HG02610 (cell line): ENCODE measurements around the gene ZNF429.
"Not testable (repeated sequence)": the region's sequence is repeated elsewhere in the genome, so short reads cannot be mapped to it uniquely, and the experiment has no call there.

ENCODE experiments used
- ATAC-seq: cut with Tn5 transposase; IDR thresholded peaks from one replicate; pipeline ENCODE4 v1.9.1; 2021; ENCODE audit warnings: mild to moderate bottlenecking, moderate library complexity; ENCODE audit not compliant: unreplicated experiment

ZNF429 gene

DNA sequence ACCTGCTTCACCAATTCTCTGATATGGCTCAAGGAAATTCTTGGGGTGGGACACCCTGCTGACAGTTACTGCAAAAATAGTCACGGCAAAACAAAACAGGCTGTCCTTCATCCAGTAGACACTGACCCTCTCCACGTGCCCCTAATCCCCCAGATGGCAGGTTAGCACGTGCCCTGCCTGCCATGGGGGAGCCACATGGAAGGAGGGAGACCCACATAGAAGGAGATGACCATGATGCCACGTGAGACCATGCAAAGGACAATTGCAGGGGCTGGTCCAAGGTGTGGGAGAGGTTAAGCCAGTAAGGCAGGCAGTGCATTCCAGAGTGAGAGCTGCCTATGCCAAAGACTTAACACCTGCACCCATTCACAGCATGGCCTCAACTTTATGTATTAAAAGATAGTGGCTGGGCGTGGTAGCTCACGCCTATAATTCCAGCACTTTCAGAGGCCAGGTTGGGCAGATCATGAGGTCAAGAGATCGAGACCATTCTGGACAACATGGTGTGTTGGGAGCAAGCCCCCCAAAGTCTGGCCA lies 82.7 kb downstream of the ZNF429 start:
- ATAC-seq = no peak

DNA sequence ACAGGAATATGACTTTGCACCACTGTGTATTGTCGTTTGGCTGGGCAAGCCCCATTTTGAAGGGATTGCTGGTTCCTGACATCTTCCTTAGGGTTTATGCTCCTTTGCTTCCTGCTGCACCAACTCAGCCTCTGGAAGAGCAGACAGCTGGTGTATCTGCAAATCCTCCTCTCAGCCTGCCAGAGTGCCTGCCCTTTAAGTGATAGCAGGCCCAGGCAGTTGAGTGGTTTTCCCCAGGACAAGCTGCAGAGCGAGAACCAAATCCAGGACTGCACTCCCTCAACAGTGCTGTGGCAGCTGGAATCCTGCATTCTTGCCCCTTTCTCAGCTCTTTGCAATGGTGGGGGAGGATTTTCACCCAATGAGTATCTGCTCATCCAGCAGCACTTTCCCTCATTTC lies 85.5 kb downstream of the ZNF429 start:
- no peak for ATAC-seq

DNA sequence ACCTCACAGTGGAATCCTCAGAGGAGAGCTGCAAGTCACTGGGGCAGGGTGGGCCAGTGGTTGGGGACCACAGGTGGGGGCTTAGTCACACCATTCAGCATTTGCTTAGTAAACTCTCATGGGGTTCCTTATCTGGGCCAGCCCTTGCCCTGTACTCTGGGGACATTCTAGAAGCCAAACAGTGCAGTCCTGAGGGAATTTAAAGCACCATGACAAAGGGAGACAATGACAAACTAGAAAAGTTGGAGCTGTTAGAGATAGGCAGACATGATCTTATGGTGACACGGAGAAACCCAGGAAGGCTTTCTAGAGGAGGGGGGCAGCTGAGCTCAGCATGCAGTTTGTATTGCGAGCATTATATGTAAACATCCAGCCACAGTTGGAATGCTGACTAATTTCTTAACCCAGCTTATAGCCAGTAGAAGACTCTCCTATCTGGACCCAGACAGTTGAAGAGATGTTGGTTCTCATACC lies 87.6 kb downstream of the ZNF429 start:
- no peak for ATAC-seq

DNA sequence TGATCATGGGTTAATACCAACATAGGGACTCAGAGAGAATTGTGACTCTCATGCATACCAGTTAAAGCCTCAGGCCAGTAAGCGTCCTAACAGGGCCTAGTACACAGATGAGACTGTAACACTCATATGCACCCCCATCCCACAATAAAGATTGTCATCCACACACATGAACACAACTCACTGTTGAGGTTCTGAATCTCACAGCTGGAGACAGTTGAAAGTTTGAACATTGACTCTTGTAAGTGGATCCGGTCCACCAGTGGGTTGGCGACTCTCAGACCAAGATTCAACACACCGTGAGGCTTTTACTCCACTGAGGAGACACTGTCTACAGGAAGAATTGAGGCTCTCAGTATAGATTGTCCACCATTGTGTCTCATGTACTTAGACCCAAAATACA lies 88.1 kb downstream of the ZNF429 start:
- no peak for ATAC-seq

DNA sequence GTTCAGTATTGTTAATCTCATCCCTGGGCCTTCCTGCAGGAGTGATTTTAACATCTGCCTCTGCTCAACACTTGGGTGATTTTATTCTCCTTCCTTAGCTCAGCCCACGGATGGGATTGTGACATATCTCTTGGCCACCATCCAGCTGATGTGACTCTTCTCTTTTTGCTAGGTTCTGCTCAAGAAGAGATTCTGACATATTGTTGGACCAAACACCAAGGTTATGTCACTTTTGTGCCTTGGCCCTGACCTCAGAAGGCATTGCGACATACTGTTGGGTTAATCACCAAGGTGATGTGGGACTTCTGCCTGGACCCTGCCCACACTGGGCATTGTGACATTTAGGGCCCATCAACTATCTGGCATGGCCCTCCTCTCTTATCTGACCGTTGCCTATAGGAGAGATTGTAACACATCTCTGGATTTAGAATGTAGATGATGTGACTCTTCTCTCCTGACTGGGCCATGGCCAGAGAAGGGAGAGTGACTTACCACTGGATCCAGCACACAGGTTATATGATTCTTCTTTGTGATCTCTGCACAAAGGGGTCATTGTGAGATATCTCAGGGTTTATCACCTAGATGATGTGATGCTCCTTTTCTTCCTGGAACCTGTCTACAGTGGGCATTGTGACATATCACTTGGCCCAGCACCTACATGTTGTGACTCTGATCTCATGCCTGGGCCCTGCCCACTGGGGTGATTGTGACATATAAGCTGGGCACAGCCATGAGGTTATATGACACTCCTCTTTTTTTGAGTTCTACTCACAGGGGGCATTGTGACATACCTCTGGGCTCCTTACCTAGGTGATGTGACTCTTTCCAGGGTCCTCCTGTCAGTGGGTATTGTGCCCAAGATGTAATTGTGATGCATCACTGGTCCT lies 88.8 kb downstream of the ZNF429 start:
- no peak for ATAC-seq

DNA sequence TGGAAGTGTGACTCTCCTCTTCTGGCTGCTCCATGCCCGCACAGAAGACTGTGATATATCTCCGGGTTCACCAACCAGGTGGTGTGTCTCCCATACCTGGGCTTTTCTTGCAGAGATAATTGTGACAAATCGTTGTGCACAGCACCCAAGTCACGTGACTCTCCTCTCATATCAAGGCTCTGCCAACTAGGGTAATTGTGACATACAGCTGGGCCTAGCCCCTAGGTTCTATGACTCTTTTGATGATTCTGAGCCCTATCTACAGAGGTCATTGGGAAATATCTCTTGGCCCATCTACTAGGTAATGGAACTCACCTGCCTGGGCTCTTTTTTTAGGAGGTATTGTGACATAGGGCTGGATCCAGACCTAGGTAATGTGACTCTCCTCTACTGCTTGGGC lies 89.8 kb downstream of the ZNF429 start:
- ATAC-seq = no peak

DNA sequence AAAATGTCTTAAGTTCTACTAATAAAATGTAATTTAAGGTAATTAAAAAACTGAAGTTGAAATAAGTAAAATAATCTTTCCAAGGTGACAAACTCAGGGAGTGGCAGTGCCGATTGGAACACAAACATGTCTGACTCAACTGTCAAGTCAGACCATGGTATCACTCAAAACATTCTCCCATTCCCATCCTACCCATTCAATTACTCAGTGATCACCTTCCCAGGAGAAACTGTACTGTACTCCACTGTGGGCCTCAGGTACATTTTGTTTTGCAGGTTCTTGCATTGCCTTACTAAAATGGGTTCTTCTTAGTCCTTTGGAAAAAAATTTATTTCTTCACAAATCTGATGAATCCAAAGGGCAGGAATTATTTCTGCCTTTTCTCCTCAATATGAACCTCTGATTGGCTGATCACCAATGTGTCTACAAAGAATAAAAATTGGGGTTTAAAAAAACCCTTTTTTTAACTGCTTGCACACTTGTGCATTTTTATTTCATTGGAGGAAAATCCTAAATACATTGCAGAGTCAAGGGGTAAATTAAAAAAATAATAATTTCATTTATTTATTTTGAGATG lies 96.8 kb downstream of the ZNF429 start:
- no peak for ATAC-seq

DNA sequence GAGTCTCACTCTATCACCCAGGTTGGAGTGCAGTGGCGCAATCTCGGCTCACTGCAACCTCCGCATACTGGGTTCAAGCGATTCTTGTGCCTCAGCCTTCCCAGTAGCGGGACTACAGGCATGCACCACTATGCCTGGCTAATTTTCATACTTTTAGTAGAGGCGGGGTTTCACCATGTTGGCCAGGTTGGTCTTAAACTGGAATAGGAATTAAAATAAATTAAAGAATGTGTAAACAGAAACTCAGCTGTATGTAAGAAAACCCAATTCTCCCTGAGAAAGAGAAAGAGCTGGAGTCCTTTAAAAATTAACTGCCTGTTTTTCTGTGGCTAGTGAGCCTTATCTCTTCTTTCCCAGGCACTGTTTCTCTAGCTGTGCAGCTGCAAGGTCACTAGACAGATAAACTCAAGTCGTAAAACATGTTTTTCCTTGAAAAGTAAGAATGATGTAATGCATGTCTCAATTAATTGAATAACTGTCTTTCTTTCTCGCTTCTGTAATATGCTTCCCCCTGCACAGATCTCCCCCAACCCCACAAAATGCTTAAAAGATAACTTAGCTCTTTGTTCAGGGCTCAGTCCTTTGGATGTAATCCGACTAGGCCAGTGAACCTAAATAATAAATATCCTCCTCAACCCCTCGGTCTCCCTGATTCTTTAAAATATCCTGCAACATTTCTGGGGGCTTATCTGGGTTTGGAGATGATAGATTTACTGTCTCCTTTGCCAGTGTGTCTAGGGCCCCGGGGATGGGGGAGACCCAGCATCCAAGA lies 97.4 kb downstream of the ZNF429 start:
- ATAC-seq = not testable (repeated sequence)

DNA sequence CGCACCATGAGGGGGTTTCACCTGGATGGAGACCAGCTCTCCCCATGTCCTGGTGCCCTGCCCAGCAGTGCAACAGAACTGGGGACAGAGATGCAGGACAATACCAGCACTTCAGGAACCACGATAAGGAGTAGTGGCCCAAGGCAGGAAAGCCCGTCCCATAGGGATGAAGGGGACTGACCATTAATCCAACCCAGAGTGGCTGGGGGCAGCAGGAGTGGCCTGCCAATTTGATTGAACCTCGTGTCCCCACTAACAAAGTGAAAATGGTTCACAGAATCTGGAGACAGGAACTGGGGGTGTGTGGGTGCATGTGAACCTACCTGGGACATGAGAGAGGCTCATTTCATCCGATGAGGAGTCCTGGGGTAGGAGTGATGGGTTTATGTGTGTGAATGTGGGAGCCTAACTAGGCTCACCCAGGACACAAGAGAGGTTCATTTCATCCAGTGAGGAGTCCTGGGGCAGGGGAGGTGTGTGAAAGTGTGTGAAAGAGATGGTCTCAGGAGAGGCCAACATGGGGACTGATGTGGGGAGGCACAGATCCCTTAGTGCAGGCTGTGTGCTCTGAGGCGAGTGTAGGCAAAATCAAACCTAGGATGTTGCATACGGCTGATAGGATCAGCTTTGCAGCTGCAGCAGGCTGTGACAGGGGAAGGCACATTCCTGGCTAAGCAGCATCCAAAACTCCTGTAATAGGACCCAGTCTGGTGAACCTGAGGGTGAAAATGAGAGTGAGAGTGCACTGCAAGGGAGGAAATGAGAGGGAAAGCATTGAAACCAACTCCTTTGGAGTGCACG lies 98.2 kb downstream of the ZNF429 start:
- ATAC-seq = no peak

DNA sequence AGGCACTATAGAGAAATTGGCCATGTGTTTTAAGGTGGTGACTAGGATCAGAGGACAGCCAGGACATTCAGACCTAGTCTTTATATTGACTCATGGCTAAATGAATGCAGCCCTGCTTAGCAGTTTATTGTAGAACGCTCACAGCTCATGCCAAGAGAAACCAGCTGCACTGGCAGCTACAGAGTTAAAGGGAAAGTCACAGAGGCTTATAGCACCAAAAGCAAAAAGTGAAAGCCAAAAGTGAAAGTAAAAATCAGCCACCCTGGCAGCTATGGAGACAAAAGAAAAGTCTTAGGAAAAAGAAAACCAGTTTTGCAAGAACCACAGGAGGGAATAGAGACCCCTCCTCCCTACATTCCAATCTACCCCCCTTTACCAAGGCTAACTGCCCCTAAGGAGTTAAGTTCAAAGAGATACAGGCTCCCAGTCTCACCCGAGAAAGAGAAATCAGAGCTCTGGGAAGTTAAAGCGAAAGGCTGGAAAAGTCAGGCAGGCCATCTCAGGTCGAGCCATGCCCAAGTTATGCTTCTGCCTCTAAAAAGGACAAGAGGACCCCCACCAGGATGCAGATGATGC lies 99.0 kb downstream of the ZNF429 start:
- no peak for ATAC-seq
